ENCODE data around the gene LCOR. TPM values are rescaled to one million over a fixed set of nuclear protein-coding genes. Genes with fewer than 3 reads are reported as not detected.

Gene LCOR
- total RNA-seq, 2 donors from 2014 or later, result 36.9 to 43.3 TPM

GRCh38 chr10:97016728-97017473 is 184.8 kb downstream of the LCOR start:
- H3K27ac ChIP-seq (ENCODE audit: low read depth, low read length), result no peak overlapping the region
- H3K9me3 Mint-ChIP-seq, result no peaks in the 10 kb centered on the region
- no peak overlapping the region for H3K4me3 Mint-ChIP-seq
- no peaks in the 10 kb centered on the region for H3K9me3 ChIP-seq (ENCODE audit: control insufficient read depth, low read length)
- peak; percentile 29 for DNase-seq
- H3K4me1 ChIP-seq (ENCODE audit: control insufficient read depth, insufficient read depth, low read length), result no peaks in the 10 kb centered on the region
- peaks cover 12% of the 10 kb centered on the region for H3K4me1 Mint-ChIP-seq
- no peaks in the 10 kb centered on the region for H3K27me3 Mint-ChIP-seq (ENCODE audit: insufficient read depth)
- no peak overlapping the region for H3K9ac ChIP-seq (ENCODE audit: extremely low read depth, low read length, poor library complexity, severe bottlenecking)
- TF ChIP-seq, protein P1, sequence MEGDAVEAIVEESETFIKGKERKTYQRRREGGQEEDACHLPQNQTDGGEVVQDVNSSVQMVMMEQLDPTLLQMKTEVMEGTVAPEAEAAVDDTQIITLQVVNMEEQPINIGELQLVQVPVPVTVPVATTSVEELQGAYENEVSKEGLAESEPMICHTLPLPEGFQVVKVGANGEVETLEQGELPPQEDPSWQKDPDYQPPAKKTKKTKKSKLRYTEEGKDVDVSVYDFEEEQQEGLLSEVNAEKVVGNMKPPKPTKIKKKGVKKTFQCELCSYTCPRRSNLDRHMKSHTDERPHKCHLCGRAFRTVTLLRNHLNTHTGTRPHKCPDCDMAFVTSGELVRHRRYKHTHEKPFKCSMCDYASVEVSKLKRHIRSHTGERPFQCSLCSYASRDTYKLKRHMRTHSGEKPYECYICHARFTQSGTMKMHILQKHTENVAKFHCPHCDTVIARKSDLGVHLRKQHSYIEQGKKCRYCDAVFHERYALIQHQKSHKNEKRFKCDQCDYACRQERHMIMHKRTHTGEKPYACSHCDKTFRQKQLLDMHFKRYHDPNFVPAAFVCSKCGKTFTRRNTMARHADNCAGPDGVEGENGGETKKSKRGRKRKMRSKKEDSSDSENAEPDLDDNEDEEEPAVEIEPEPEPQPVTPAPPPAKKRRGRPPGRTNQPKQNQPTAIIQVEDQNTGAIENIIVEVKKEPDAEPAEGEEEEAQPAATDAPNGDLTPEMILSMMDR (conservative IDR thresholded peaks at IDR 0.05), result no peak
- H3K36me3 Mint-ChIP-seq (ENCODE audit: low read depth), result no peaks in the 10 kb centered on the region
- H3K36me3 ChIP-seq (ENCODE audit: control insufficient read depth, insufficient read depth, low read length), result no peaks in the 10 kb centered on the region
- no peak overlapping the region for H3K4me3 ChIP-seq (ENCODE audit: low read length)
- 92 to 93% methylated on average over 6 to 15 of the region's 15 CpGs for WGBS, 2 experiments (ENCODE audit: insufficient coverage in 1 of 2, insufficient read length in 1 of 2)
- H3K27me3 ChIP-seq (ENCODE audit: control insufficient read depth, insufficient read depth, low read length, poor library complexity, severe bottlenecking), result no peaks in the 10 kb centered on the region
- H3K27ac Mint-ChIP-seq, result no peak overlapping the region

GRCh38 chr10:97017474-97017903 is 185.4 kb downstream of the LCOR start:
- Mint-ChIP-seq H3K27me3 (ENCODE audit: insufficient read depth) (no peaks in the 10 kb centered on the region), H3K36me3 (ENCODE audit: low read depth) (no peaks in the 10 kb centered on the region), H3K4me1 (peaks cover 12% of the 10 kb centered on the region), H3K27ac (no peak overlapping the region), H3K4me3 (no peak overlapping the region), H3K9me3 (no peaks in the 10 kb centered on the region)
- Histone ChIP-seq H3K9me3 (ENCODE audit: control insufficient read depth, low read length) (no peaks in the 10 kb centered on the region), H3K4me1 (ENCODE audit: control insufficient read depth, insufficient read depth, low read length) (no peaks in the 10 kb centered on the region), H3K36me3 (ENCODE audit: control insufficient read depth, insufficient read depth, low read length) (no peaks in the 10 kb centered on the region), H3K27me3 (ENCODE audit: control insufficient read depth, insufficient read depth, low read length, poor library complexity, severe bottlenecking) (no peaks in the 10 kb centered on the region), H3K9ac (ENCODE audit: extremely low read depth, low read length, poor library complexity, severe bottlenecking) (no peak overlapping the region), H3K4me3 (ENCODE audit: low read length) (no peak overlapping the region), H3K27ac (ENCODE audit: low read depth, low read length) (no peak overlapping the region)
- WGBS, 2 experiments (ENCODE audit: insufficient coverage in 1 of 2, insufficient read length in 1 of 2), result 72 to 90% methylated on average over 2 to 5 of the region's 5 CpGs
- TF ChIP-seq, protein P1 (conservative IDR thresholded peaks at IDR 0.05), result no peak
- peak; percentile 22 for DNase-seq

DNA sequence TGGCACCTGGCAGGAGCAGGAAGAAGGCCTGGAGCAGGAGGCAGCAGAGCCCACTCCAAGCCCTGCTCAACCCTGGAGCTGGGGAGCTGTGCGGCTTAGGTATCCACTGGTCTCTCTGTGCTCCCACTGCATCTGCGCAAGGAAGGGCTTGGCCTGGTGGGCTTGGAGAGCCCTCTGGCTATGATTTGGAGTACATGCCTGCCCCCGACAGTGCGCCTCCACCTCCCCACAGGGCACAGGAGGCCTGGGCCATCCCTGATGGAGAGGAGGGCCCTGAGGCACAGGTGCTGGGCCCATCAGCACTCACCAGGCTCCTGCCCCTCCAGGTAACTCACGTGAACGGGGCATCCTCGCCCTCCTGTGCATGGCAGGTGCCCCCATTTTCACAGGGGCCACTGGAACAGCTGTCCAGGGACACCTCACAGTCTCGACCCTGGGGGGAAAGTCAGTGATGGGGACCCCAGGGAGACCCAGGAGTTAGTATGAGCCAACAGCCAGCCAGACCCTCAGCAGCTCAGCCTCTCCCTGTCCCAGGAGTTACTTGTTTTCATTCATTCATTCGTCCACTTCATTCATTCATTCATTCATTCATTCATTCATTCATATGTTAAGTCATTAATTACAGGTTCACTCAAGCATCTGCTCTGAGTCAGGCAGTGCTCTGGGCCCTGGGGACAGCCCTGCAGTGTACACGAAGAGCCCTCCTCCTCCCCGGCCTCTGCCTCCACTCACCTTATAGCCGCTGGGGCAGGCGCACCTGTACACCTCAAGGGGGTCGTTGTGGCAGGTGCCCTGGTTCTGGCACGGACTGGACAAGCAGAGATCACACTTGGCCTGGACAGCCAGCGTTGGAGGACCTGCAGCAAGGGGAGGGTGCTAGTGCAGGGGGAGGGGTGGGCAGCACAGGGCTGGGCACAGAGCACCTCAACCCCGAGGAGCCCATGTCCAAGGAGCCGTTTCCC is 186.4 kb downstream of the LCOR start:
- no peak overlapping the region for H3K27ac Mint-ChIP-seq
- peak; percentile 35 for DNase-seq
- no peaks in the 10 kb centered on the region for H3K27me3 Mint-ChIP-seq (ENCODE audit: insufficient read depth)

More for the DNA sequence above, 186.4 kb downstream of the LCOR start:
- Mint-ChIP-seq H3K4me3 (no peak overlapping the region), H3K4me1 (peaks cover 12% of the 10 kb centered on the region), H3K36me3 (ENCODE audit: low read depth) (no peaks in the 10 kb centered on the region), H3K9me3 (no peaks in the 10 kb centered on the region)
- H3K27me3 ChIP-seq (ENCODE audit: control insufficient read depth, insufficient read depth, low read length, poor library complexity, severe bottlenecking), result no peaks in the 10 kb centered on the region
- no peak overlapping the region for H3K4me3 ChIP-seq (ENCODE audit: low read length)
- H3K9ac ChIP-seq (ENCODE audit: extremely low read depth, low read length, poor library complexity, severe bottlenecking), result no peak overlapping the region
- no peak overlapping the region for H3K27ac ChIP-seq (ENCODE audit: low read depth, low read length)
- H3K4me1 ChIP-seq (ENCODE audit: control insufficient read depth, insufficient read depth, low read length), result no peaks in the 10 kb centered on the region
- no peaks in the 10 kb centered on the region for H3K9me3 ChIP-seq (ENCODE audit: control insufficient read depth, low read length)
- TF ChIP-seq, protein P1 (conservative IDR thresholded peaks at IDR 0.05), result no peak
- H3K36me3 ChIP-seq (ENCODE audit: control insufficient read depth, insufficient read depth, low read length), result no peaks in the 10 kb centered on the region
- WGBS, 2 experiments (ENCODE audit: insufficient coverage in 1 of 2, insufficient read length in 1 of 2), result 89 to 95% methylated on average over 8 to 18 of the region's 18 CpGs

All from endodermal cell (in vitro differentiated cells).